ENCODE data around the gene DMWD. TPM values are rescaled to one million over a fixed set of nuclear protein-coding genes. Genes with fewer than 3 reads are reported as not detected.
"Not testable (repeated sequence)": the region's sequence is repeated elsewhere in the genome, so short reads cannot be mapped to it uniquely, and the experiment has no call there.

Gene DMWD
- total and polyA plus RNA-seq, 2 of the 4 experiments (the other 2 are of a cell fraction) = 9.7 to 28.5 TPM

GRCh38 chr19:45751483-45751882 is 41.2 kb downstream of the DMWD start:
- H4K8ac ChIP-seq (ENCODE audit: low read depth in 2 of 2, low read length in 2 of 2); H2AK9ac ChIP-seq (replicated peaks; ENCODE audit: low read depth, low read length, poor library complexity); H2AFZ ChIP-seq (replicated peaks; ENCODE audit: low read length, poor library complexity); H3K56ac ChIP-seq (ENCODE audit: extremely low read depth, insufficient read depth, low read length); dilution Hi-C loops (cut with HindIII; ENCODE audit: low sequenced_read_pairs, unreplicated experiment); H3K79me1 ChIP-seq (ENCODE audit: low read depth in 1 of 2, low read length in 2 of 2); H3K9me1 ChIP-seq (ENCODE audit: insufficient read depth, low read length); H3K27me3 ChIP-seq (ENCODE audit: control insufficient read depth, insufficient read depth, low read length); H3K36me3 ChIP-seq (ENCODE audit: control insufficient read depth, insufficient read depth, low read length); H3K4me2 ChIP-seq (ENCODE audit: low read depth, low read length); H3K27ac ChIP-seq (ENCODE audit: insufficient read depth, low read length); H3K18ac ChIP-seq (ENCODE audit: low read depth, low read length); ATAC-seq (ENCODE audit: low read depth); POLR2A ChIA-PET (ENCODE audit: unreplicated experiment); BruUV-seq (replicated peaks); H4K5ac ChIP-seq (ENCODE audit: low read depth, low read length); H3K4me3 ChIP-seq (ENCODE audit: insufficient read depth, low read depth, low read length); H2BK20ac ChIP-seq (ENCODE audit: low read depth, low read length); H3K4me1 ChIP-seq (ENCODE audit: control insufficient read depth, insufficient read depth, low read length); H4K91ac ChIP-seq (ENCODE audit: insufficient read depth, low read depth, low read length); H2BK5ac ChIP-seq (ENCODE audit: low read depth, low read length, poor library complexity, severe bottlenecking); H3K4ac ChIP-seq (ENCODE audit: low read depth, low read length); CTCF ChIA-PET; H4K20me1 ChIP-seq (ENCODE audit: insufficient read depth, low read length); H3K9me3 ChIP-seq (ENCODE audit: control insufficient read depth, insufficient read depth, low read length); in situ Hi-C loops (cut with MboI; ENCODE audit: low sequenced_read_pairs); H3K14ac ChIP-seq (replicated peaks; ENCODE audit: low read depth, low read length); DNase-seq; H2BK120ac ChIP-seq (ENCODE audit: low read depth, low read length); intact Hi-C loops (cut with micrococcal nuclease); H2AK5ac ChIP-seq (ENCODE audit: low read depth, low read length); H2BK15ac ChIP-seq (ENCODE audit: low read depth, low read length); H3K23ac ChIP-seq (ENCODE audit: low read depth, low read length); H3K9ac ChIP-seq (ENCODE audit: low read depth, low read length): not testable (repeated sequence)
- no CpG with 5 or more reads among the region's 10 CpGs for WGBS, 2 experiments (ENCODE audit: extremely low coverage in 2 of 2, insufficient read length in 1 of 2)
